ENCODE data around the gene SLC1A6.

GRCh38 chr19:14997981-14998380 lies 18.3 kb upstream of the SLC1A6 start:
- TF ChIP-seq RFX5 (IDR thresholded peaks at IDR 0.05; ENCODE audit: low read depth, low read length) (no peak), BHLHE40 (IDR thresholded peaks at IDR 0.05; ENCODE audit: low read depth, low read length) (no peak), ELK1 (IDR thresholded peaks at IDR 0.05; ENCODE audit: borderline replicate concordance, low read depth, low read length) (no peak), POLR2A (IDR thresholded peaks at IDR 0.05; ENCODE audit: low read depth, low read length) (no peak), CEBPB (IDR thresholded peaks at IDR 0.05; ENCODE audit: low read depth, low read length) (no peak), MXI1 (IDR thresholded peaks at IDR 0.05; ENCODE audit: borderline replicate concordance, low read depth, low read length) (no peak), SMC3 (IDR thresholded peaks at IDR 0.05; ENCODE audit: low read depth, low read length) (no peak), MAFK (IDR thresholded peaks at IDR 0.05; ENCODE audit: low read depth, low read length) (no peak)
- TF ChIP-seq, protein P1, sequence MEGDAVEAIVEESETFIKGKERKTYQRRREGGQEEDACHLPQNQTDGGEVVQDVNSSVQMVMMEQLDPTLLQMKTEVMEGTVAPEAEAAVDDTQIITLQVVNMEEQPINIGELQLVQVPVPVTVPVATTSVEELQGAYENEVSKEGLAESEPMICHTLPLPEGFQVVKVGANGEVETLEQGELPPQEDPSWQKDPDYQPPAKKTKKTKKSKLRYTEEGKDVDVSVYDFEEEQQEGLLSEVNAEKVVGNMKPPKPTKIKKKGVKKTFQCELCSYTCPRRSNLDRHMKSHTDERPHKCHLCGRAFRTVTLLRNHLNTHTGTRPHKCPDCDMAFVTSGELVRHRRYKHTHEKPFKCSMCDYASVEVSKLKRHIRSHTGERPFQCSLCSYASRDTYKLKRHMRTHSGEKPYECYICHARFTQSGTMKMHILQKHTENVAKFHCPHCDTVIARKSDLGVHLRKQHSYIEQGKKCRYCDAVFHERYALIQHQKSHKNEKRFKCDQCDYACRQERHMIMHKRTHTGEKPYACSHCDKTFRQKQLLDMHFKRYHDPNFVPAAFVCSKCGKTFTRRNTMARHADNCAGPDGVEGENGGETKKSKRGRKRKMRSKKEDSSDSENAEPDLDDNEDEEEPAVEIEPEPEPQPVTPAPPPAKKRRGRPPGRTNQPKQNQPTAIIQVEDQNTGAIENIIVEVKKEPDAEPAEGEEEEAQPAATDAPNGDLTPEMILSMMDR (conservative IDR thresholded peaks at IDR 0.05; ENCODE audit: low read depth, low read length) = no peak
